HG03175 (cell line): ENCODE results near the gene PRIMA1.

Experiments
- ATAC-seq: cut with Tn5 transposase; IDR thresholded peaks from one replicate; pipeline ENCODE4 v1.9.1; 2021; ENCODE audit warnings: mild to moderate bottlenecking, moderate library complexity; ENCODE audit not compliant: unreplicated experiment

PRIMA1 gene

GRCh38 chr14:93759719-93760307 is 28.5 kb downstream of the PRIMA1 start:
- no peak for ATAC-seq

GRCh38 chr14:93757206-93757605 is 31.1 kb downstream of the PRIMA1 start:
- no peak for ATAC-seq

- ATAC-seq: no peak
These were observed 34.6 kb downstream of the PRIMA1 start for GRCh38 chr14:93753647-93754046.

- no peak for ATAC-seq
These were observed 35.2 kb downstream of the PRIMA1 start for GRCh38 chr14:93752980-93753561.

GRCh38 chr14:93751946-93752655 is 36.2 kb downstream of the PRIMA1 start:
- no peak for ATAC-seq

- ATAC-seq: no peak
These were observed 39.2 kb downstream of the PRIMA1 start for GRCh38 chr14:93749076-93749420.

GRCh38 chr14:93748208-93749075 is 39.8 kb downstream of the PRIMA1 start:
- no peak for ATAC-seq

- ATAC-seq: no peak
These were observed 40.7 kb downstream of the PRIMA1 start for GRCh38 chr14:93747560-93747959.

- no peak for ATAC-seq
These were observed 41.2 kb downstream of the PRIMA1 start for GRCh38 chr14:93747102-93747501.

GRCh38 chr14:93745603-93746273 is 42.5 kb downstream of the PRIMA1 start:
- ATAC-seq: no peak

GRCh38 chr14:93744876-93745275 is 43.4 kb downstream of the PRIMA1 start:
- ATAC-seq: no peak

- ATAC-seq: no peak
These were observed 44.1 kb downstream of the PRIMA1 start for GRCh38 chr14:93744176-93744575.

GRCh38 chr14:93743270-93744060 is 44.8 kb downstream of the PRIMA1 start:
- no peak for ATAC-seq

GRCh38 chr14:93742761-93743160 is 45.5 kb downstream of the PRIMA1 start:
- ATAC-seq: no peak

- ATAC-seq: no peak
These were observed 46.6 kb downstream of the PRIMA1 start for GRCh38 chr14:93741556-93742230.

GRCh38 chr14:93737634-93738033 is 50.7 kb downstream of the PRIMA1 start:
- no peak for ATAC-seq

GRCh38 chr14:93736378-93737014 is 51.8 kb downstream of the PRIMA1 start:
- ATAC-seq: no peak

- no peak for ATAC-seq
These were observed 53.1 kb downstream of the PRIMA1 start for GRCh38 chr14:93735206-93735605.
